ENCODE results near the gene KIRREL3. TPM values are rescaled to one million over a fixed set of nuclear protein-coding genes. Genes with fewer than 3 reads are reported as not detected.
A peak's percentile ranks its signal among the peaks of the same experiment; 100 is the strongest.
"Not testable (repeated sequence)": the region's sequence is repeated elsewhere in the genome, so short reads cannot be mapped to it uniquely, and the experiment has no call there.

KIRREL3 gene
- total and polyA plus RNA-seq, 2 of the 4 experiments (the other 2 are of a cell fraction): 10.9 to 15.9 TPM

- POLR2A ChIA-PET (ENCODE audit: unreplicated experiment): not testable (repeated sequence)
These were observed 605.9 kb downstream of the KIRREL3 start for GRCh38 chr11:126394634-126395072.

More at GRCh38 chr11:126394634-126395072, 605.9 kb downstream of the KIRREL3 start:
- H3K4me3 ChIP-seq (ENCODE audit: insufficient read depth, low read depth, low read length); H3K4me1 ChIP-seq (ENCODE audit: control insufficient read depth, insufficient read depth, low read length); H3K23ac ChIP-seq (ENCODE audit: low read depth, low read length); H3K4ac ChIP-seq (ENCODE audit: low read depth, low read length); H2AFZ ChIP-seq (replicated peaks; ENCODE audit: low read length, poor library complexity); H4K20me1 ChIP-seq (ENCODE audit: insufficient read depth, low read length); H3K56ac ChIP-seq (ENCODE audit: extremely low read depth, insufficient read depth, low read length); H3K9me3 ChIP-seq (ENCODE audit: control insufficient read depth, insufficient read depth, low read length); DNase-seq; H3K27ac ChIP-seq (ENCODE audit: insufficient read depth, low read length); H3K18ac ChIP-seq (ENCODE audit: low read depth, low read length); H4K5ac ChIP-seq (ENCODE audit: low read depth, low read length); H3K9ac ChIP-seq (ENCODE audit: low read depth, low read length); H2AK5ac ChIP-seq (ENCODE audit: low read depth, low read length); H3K27me3 ChIP-seq (ENCODE audit: control insufficient read depth, insufficient read depth, low read length); BruUV-seq (replicated peaks); H2BK15ac ChIP-seq (ENCODE audit: low read depth, low read length); H3K4me2 ChIP-seq (ENCODE audit: low read depth, low read length); intact Hi-C loops (cut with micrococcal nuclease); H3K36me3 ChIP-seq (ENCODE audit: control insufficient read depth, insufficient read depth, low read length); H2BK120ac ChIP-seq (ENCODE audit: low read depth, low read length); in situ Hi-C loops (cut with MboI; ENCODE audit: low sequenced_read_pairs); H2BK5ac ChIP-seq (ENCODE audit: low read depth, low read length, poor library complexity, severe bottlenecking); H4K8ac ChIP-seq (ENCODE audit: low read depth in 2 of 2, low read length in 2 of 2); H2AK9ac ChIP-seq (replicated peaks; ENCODE audit: low read depth, low read length, poor library complexity); H3K14ac ChIP-seq (replicated peaks; ENCODE audit: low read depth, low read length); H4K91ac ChIP-seq (ENCODE audit: insufficient read depth, low read depth, low read length); CTCF ChIA-PET; H2BK20ac ChIP-seq (ENCODE audit: low read depth, low read length); dilution Hi-C loops (cut with HindIII; ENCODE audit: low sequenced_read_pairs, unreplicated experiment); H3K9me1 ChIP-seq (ENCODE audit: insufficient read depth, low read length): not testable (repeated sequence)
- peak; percentile 54 for ATAC-seq (ENCODE audit: low read depth)
- H3K79me1 ChIP-seq (ENCODE audit: low read depth in 1 of 2, low read length in 2 of 2): peaks cover 8 to 21% of the 10 kb centered on the region in 2 experiments
- no CpG with 5 or more reads among the region's 7 CpGs for WGBS, 2 experiments (ENCODE audit: extremely low coverage in 2 of 2, insufficient read length in 1 of 2)

All from IMR-90 (cell line).